Measurements from ENCODE around the gene LAMC1.
A peak's percentile ranks its signal among the peaks of the same experiment; 100 is the strongest.
"Not testable (repeated sequence)": the region's sequence is repeated elsewhere in the genome, so short reads cannot be mapped to it uniquely, and the experiment has no call there.

LAMC1 gene

GRCh38 chr1:183043872-183044854, 20.9 kb downstream of the LAMC1 start:
- DNase-seq (ENCODE audit: low spot score): peak; percentile 57

GRCh38 chr1:183044893-183045649, 21.9 kb downstream of the LAMC1 start:
- DNase-seq (ENCODE audit: low spot score): no peak

- no peak for DNase-seq (ENCODE audit: low spot score)
Observed at GRCh38 chr1:183048087-183049085, 25.2 kb downstream of the LAMC1 start.

GRCh38 chr1:183051546-183051945, 28.3 kb downstream of the LAMC1 start:
- no peak for DNase-seq (ENCODE audit: low spot score)

- no peak for DNase-seq (ENCODE audit: low spot score)
Observed at GRCh38 chr1:183052861-183053260, 29.6 kb downstream of the LAMC1 start.

- DNase-seq (ENCODE audit: low spot score): no peak
Observed at GRCh38 chr1:183058851-183059502, 35.8 kb downstream of the LAMC1 start.

GRCh38 chr1:183061194-183061593, 38.0 kb downstream of the LAMC1 start:
- no peak for DNase-seq (ENCODE audit: low spot score)

- no peak for DNase-seq (ENCODE audit: low spot score)
Observed at GRCh38 chr1:183063349-183063748, 40.1 kb downstream of the LAMC1 start.

GRCh38 chr1:183065168-183065706, 42.0 kb downstream of the LAMC1 start:
- no peak for DNase-seq (ENCODE audit: low spot score)

- not testable (repeated sequence) for DNase-seq (ENCODE audit: low spot score)
Observed at GRCh38 chr1:183066432-183066831, 43.2 kb downstream of the LAMC1 start.

GRCh38 chr1:183069562-183070216, 46.5 kb downstream of the LAMC1 start:
- no peak for DNase-seq (ENCODE audit: low spot score)

GRCh38 chr1:183070234-183070922, 47.2 kb downstream of the LAMC1 start:
- DNase-seq (ENCODE audit: low spot score): no peak

GRCh38 chr1:183070923-183071618, 47.9 kb downstream of the LAMC1 start:
- peak; percentile 23 for DNase-seq (ENCODE audit: low spot score)

GRCh38 chr1:183072595-183072994, 49.4 kb downstream of the LAMC1 start:
- DNase-seq (ENCODE audit: low spot score): not testable (repeated sequence)

- DNase-seq (ENCODE audit: low spot score): no peak
Observed at GRCh38 chr1:183073320-183073719, 50.1 kb downstream of the LAMC1 start.

- DNase-seq (ENCODE audit: low spot score): no peak
Observed at GRCh38 chr1:183074215-183074614, 51.0 kb downstream of the LAMC1 start.

GRCh38 chr1:183075861-183076260, 52.6 kb downstream of the LAMC1 start:
- DNase-seq (ENCODE audit: low spot score): no peak

- no peak for DNase-seq (ENCODE audit: low spot score)
Observed at GRCh38 chr1:183077097-183077496, 53.9 kb downstream of the LAMC1 start.

Data from hepatic stellate cell (primary cell).